ENCODE data around the gene GALNT5.
A peak's percentile ranks its signal among the peaks of the same experiment; 100 is the strongest.
"Not testable (repeated sequence)": the region's sequence is repeated elsewhere in the genome, so short reads cannot be mapped to it uniquely, and the experiment has no call there.

Gene GALNT5

GRCh38 chr2:157329524-157329923 is 72.0 kb downstream of the GALNT5 start:
- no peak for DNase-seq

GRCh38 chr2:157333304-157334047 is 76.0 kb downstream of the GALNT5 start:
- no peak for DNase-seq

- no peak for DNase-seq
Measured at GRCh38 chr2:157334335-157334734, 76.8 kb downstream of the GALNT5 start.

- no peak for DNase-seq
Measured at GRCh38 chr2:157334797-157335196, 77.3 kb downstream of the GALNT5 start.

- peak; percentile 76 for DNase-seq
Measured at GRCh38 chr2:157336137-157337010, 78.9 kb downstream of the GALNT5 start.

GRCh38 chr2:157337978-157338377 is 80.5 kb downstream of the GALNT5 start:
- DNase-seq, result no peak

- no peak for DNase-seq
Measured at GRCh38 chr2:157339965-157340655, 82.6 kb downstream of the GALNT5 start.

GRCh38 chr2:157341381-157341780 is 83.9 kb downstream of the GALNT5 start:
- not testable (repeated sequence) for DNase-seq

- DNase-seq, result no peak
Measured at GRCh38 chr2:157345647-157346389, 88.3 kb downstream of the GALNT5 start.

GRCh38 chr2:157348291-157348921 is 90.9 kb downstream of the GALNT5 start:
- no peak for DNase-seq

- DNase-seq, result no peak
Measured at GRCh38 chr2:157349949-157350515, 92.5 kb downstream of the GALNT5 start.

- DNase-seq, result no peak
Measured at GRCh38 chr2:157355618-157356017, 98.1 kb downstream of the GALNT5 start.

- DNase-seq, result no peak
Measured at GRCh38 chr2:157359628-157360027, 102.1 kb downstream of the GALNT5 start.

GRCh38 chr2:157361526-157361925 is 104.0 kb downstream of the GALNT5 start:
- DNase-seq, result no peak

- no peak for DNase-seq
Measured at GRCh38 chr2:157362627-157363026, 105.1 kb downstream of the GALNT5 start.

GRCh38 chr2:157363612-157364101 is 106.2 kb downstream of the GALNT5 start:
- no peak for DNase-seq

Data from suppressor macrophage treated with lipopolysaccharide for 4 hours (primary cell).